ENCODE measurements around the gene MYADML2.

Gene MYADML2

GRCh38 chr17:81905424-81905875 lies 41.6 kb downstream of the MYADML2 start:
- Histone ChIP-seq H3K9ac (ENCODE audit: low read length) (no peak overlapping the region), H3K4me3 (ENCODE audit: low read length) (no peak overlapping the region), H3K27ac (ENCODE audit: low read length) (no peak overlapping the region), H3K36me3 (replicated peaks; ENCODE audit: low read depth, low read length) (peaks cover 15% of the 10 kb centered on the region), H3K27me3 (ENCODE audit: low read depth, low read length) (no peaks in the 10 kb centered on the region), H3K9me3 (ENCODE audit: insufficient read depth, low read length) (no peaks in the 10 kb centered on the region), H3K4me2 (ENCODE audit: low read length) (no peak overlapping the region), H3K79me2 (ENCODE audit: low read length) (0 out of 2 replicates have a peak, but pooled peaks cover 9% of the 10 kb centered on the region), H2AFZ (ENCODE audit: low read depth, low read length) (no peak overlapping the region), H4K20me1 (ENCODE audit: insufficient read depth, low read length) (no peaks in the 10 kb centered on the region), H3K4me1 (ENCODE audit: low read length) (peaks cover 7% of the 10 kb centered on the region)
- TF ChIP-seq EZH2phosphoT487 (IDR thresholded peaks at IDR 0.05; ENCODE audit: low read depth): no peak
- no peak for TF ChIP-seq CTCF (IDR thresholded peaks at IDR 0.05; ENCODE audit: low read depth, low read length)

- H3K36me3 ChIP-seq (replicated peaks; ENCODE audit: low read depth, low read length): peaks cover 19% of the 10 kb centered on the region
- TF ChIP-seq EZH2phosphoT487 (IDR thresholded peaks at IDR 0.05; ENCODE audit: low read depth): no peak
- no peak for TF ChIP-seq CTCF (IDR thresholded peaks at IDR 0.05; ENCODE audit: low read depth, low read length)
- H3K27ac ChIP-seq (ENCODE audit: low read length): no peak overlapping the region
- H3K4me2 ChIP-seq (ENCODE audit: low read length): no peak overlapping the region
- 0 out of 2 replicates have a peak, but pooled peaks cover under 1% of the 10 kb centered on the region for H3K4me1 ChIP-seq (ENCODE audit: low read length)
- H4K20me1 ChIP-seq (ENCODE audit: insufficient read depth, low read length): no peaks in the 10 kb centered on the region
- H2AFZ ChIP-seq (ENCODE audit: low read depth, low read length): no peak overlapping the region
- no peak overlapping the region for H3K4me3 ChIP-seq (ENCODE audit: low read length)
- no peak overlapping the region for H3K9ac ChIP-seq (ENCODE audit: low read length)
- H3K27me3 ChIP-seq (ENCODE audit: low read depth, low read length): no peaks in the 10 kb centered on the region
- no peaks in the 10 kb centered on the region for H3K9me3 ChIP-seq (ENCODE audit: insufficient read depth, low read length)
- 0 out of 2 replicates have a peak, but pooled peaks cover 4% of the 10 kb centered on the region for H3K79me2 ChIP-seq (ENCODE audit: low read length)
These were observed 42.2 kb downstream of the MYADML2 start for GRCh38 chr17:81904600-81905423.

GRCh38 chr17:81903896-81904599 lies 43.0 kb downstream of the MYADML2 start:
- no peaks in the 10 kb centered on the region for H3K27me3 ChIP-seq (ENCODE audit: low read depth, low read length)
- no peak overlapping the region for H3K27ac ChIP-seq (ENCODE audit: low read length)
- H3K4me1 ChIP-seq (ENCODE audit: low read length): no peaks in the 10 kb centered on the region
- TF ChIP-seq CTCF (IDR thresholded peaks at IDR 0.05; ENCODE audit: low read depth, low read length) (no peak), EZH2phosphoT487 (IDR thresholded peaks at IDR 0.05; ENCODE audit: low read depth) (no peak)
- H3K4me3 ChIP-seq (ENCODE audit: low read length): no peak overlapping the region
- H3K4me2 ChIP-seq (ENCODE audit: low read length): no peak overlapping the region
- no peak overlapping the region for H3K9ac ChIP-seq (ENCODE audit: low read length)
- H2AFZ ChIP-seq (ENCODE audit: low read depth, low read length): no peak overlapping the region
- H3K79me2 ChIP-seq (ENCODE audit: low read length): no peaks in the 10 kb centered on the region
- peaks cover 20% of the 10 kb centered on the region for H3K36me3 ChIP-seq (replicated peaks; ENCODE audit: low read depth, low read length)
- H4K20me1 ChIP-seq (ENCODE audit: insufficient read depth, low read length): no peaks in the 10 kb centered on the region
- H3K9me3 ChIP-seq (ENCODE audit: insufficient read depth, low read length): no peaks in the 10 kb centered on the region

- no peak overlapping the region for H3K27ac ChIP-seq (ENCODE audit: low read length)
- H3K4me2 ChIP-seq (ENCODE audit: low read length): no peak overlapping the region
- H2AFZ ChIP-seq (ENCODE audit: low read depth, low read length): no peak overlapping the region
- TF ChIP-seq EZH2phosphoT487 (IDR thresholded peaks at IDR 0.05; ENCODE audit: low read depth) (no peak), CTCF (IDR thresholded peaks at IDR 0.05; ENCODE audit: low read depth, low read length) (no peak)
- H3K9me3 ChIP-seq (ENCODE audit: insufficient read depth, low read length): no peaks in the 10 kb centered on the region
- H3K4me3 ChIP-seq (ENCODE audit: low read length): no peak overlapping the region
- no peaks in the 10 kb centered on the region for H4K20me1 ChIP-seq (ENCODE audit: insufficient read depth, low read length)
- H3K79me2 ChIP-seq (ENCODE audit: low read length): no peaks in the 10 kb centered on the region
- H3K4me1 ChIP-seq (ENCODE audit: low read length): no peaks in the 10 kb centered on the region; the same call in 1 of the 2 replicates
- H3K9ac ChIP-seq (ENCODE audit: low read length): no peak overlapping the region
- H3K27me3 ChIP-seq (ENCODE audit: low read depth, low read length): no peaks in the 10 kb centered on the region
- peaks cover 22% of the 10 kb centered on the region for H3K36me3 ChIP-seq (replicated peaks; ENCODE audit: low read depth, low read length)
These were observed 43.6 kb downstream of the MYADML2 start for GRCh38 chr17:81903415-81903831.
